HG03095 (cell line): ENCODE measurements around the gene MLLT10.

Source experiments
- ATAC-seq: cut with Tn5 transposase; IDR thresholded peaks from one replicate; pipeline ENCODE4 v1.9.1; 2021; ENCODE audit warnings: moderate library complexity; ENCODE audit not compliant: unreplicated experiment

The MLLT10 gene

GRCh38 chr10:21501091-21501490 lies 32.9 kb upstream of the MLLT10 start:
- no peak for ATAC-seq

- no peak for ATAC-seq
Measured at GRCh38 chr10:21501731-21502347, 32.2 kb upstream of the MLLT10 start.

- no peak for ATAC-seq
Measured at GRCh38 chr10:21502348-21502740, 31.7 kb upstream of the MLLT10 start.

GRCh38 chr10:21503542-21503941 lies 30.5 kb upstream of the MLLT10 start:
- ATAC-seq: no peak

- no peak for ATAC-seq
Measured at GRCh38 chr10:21505711-21506278, 28.2 kb upstream of the MLLT10 start.

- no peak for ATAC-seq
Measured at GRCh38 chr10:21506351-21506750, 27.7 kb upstream of the MLLT10 start.

- no peak for ATAC-seq
Measured at GRCh38 chr10:21507150-21507549, 26.9 kb upstream of the MLLT10 start.

- no peak for ATAC-seq
Measured at GRCh38 chr10:21508706-21509331, 25.2 kb upstream of the MLLT10 start.

- no peak for ATAC-seq
Measured at GRCh38 chr10:21509341-21510240, 24.4 kb upstream of the MLLT10 start.

- ATAC-seq: no peak
Measured at GRCh38 chr10:21510241-21511094, 23.6 kb upstream of the MLLT10 start.

GRCh38 chr10:21511095-21511570 lies 22.9 kb upstream of the MLLT10 start:
- no peak for ATAC-seq

- no peak for ATAC-seq
Measured at GRCh38 chr10:21511946-21512572, 22.0 kb upstream of the MLLT10 start.

- ATAC-seq: no peak
Measured at GRCh38 chr10:21512573-21513404, 21.2 kb upstream of the MLLT10 start.

GRCh38 chr10:21513405-21513788 lies 20.6 kb upstream of the MLLT10 start:
- no peak for ATAC-seq

- no peak for ATAC-seq
Measured at GRCh38 chr10:21514129-21514817, 19.8 kb upstream of the MLLT10 start.

GRCh38 chr10:21514818-21515351 lies 19.1 kb upstream of the MLLT10 start:
- ATAC-seq: no peak

GRCh38 chr10:21515361-21516241 lies 18.4 kb upstream of the MLLT10 start:
- no peak for ATAC-seq
